Neural cell (in vitro differentiated cells): ENCODE data around the gene EDAR. TPM values are rescaled to one million over a fixed set of nuclear protein-coding genes. Genes with fewer than 3 reads are reported as not detected.

Source experiments
- H2AFZ ChIP-seq: fragments of 200-600, 300-800 bp; sonication (generic), shearing (Covaris generic); 2 replicates; pipeline ENCODE4 v1.6.0; 2014; ENCODE audit warnings: low read depth, mild to moderate bottlenecking, antibody characterized with exemption, low read length, moderate library complexity
- H3F3A ChIP-seq: fragments of 200-600 bp; shearing (Covaris generic); 2 replicates; pipeline ENCODE4 v1.6.1; 2016; ENCODE audit warnings: mild to moderate bottlenecking, moderate library complexity, mixed read lengths, antibody characterized with exemption, low read length; ENCODE audit not compliant: insufficient read depth, poor library complexity, severe bottlenecking
- H3K27ac ChIP-seq: fragments of 200-600, 300-800 bp; sonication (generic), shearing (Covaris generic); 2 replicates; pipeline ENCODE4 v1.5.1; 2014; ENCODE audit warnings: mild to moderate bottlenecking, low read length, moderate library complexity
- H3K27me3 ChIP-seq: fragments of 300-800, 200-600 bp; sonication (generic), shearing (Covaris generic); 2 replicates; pipeline ENCODE4 v1.6.0; 2014; ENCODE audit warnings: mild to moderate bottlenecking, low read depth, low read length, moderate library complexity; ENCODE audit not compliant: insufficient read depth
- H3K36me3 ChIP-seq: fragments of 300-800, 200-600 bp; sonication (generic), shearing (Covaris generic); 2 replicates; pipeline ENCODE4 v1.5.1; 2014; ENCODE audit warnings: mild to moderate bottlenecking, antibody characterized with exemption, low read length, moderate library complexity; ENCODE audit not compliant: insufficient read depth
- H3K4me2 ChIP-seq: fragments of 300-800, 200-600 bp; sonication (generic), shearing (Covaris generic); 2 replicates; pipeline ENCODE4 v1.6.0; 2014; ENCODE audit warnings: mild to moderate bottlenecking, low read length
- H3K4me3 ChIP-seq: fragments of 300-800, 200-600 bp; sonication (generic), shearing (Covaris generic); 2 replicates; pipeline ENCODE4 v1.5.1; 2014; ENCODE audit warnings: mild to moderate bottlenecking, low read length, moderate library complexity
- H3K79me2 ChIP-seq: fragments of 200-600 bp; shearing (Covaris generic); replicated peaks from 2 replicates; pipeline ENCODE4 v1.6.0; 2014; ENCODE audit warnings: mild to moderate bottlenecking, low read length, moderate library complexity; ENCODE audit not compliant: insufficient read depth
- H3K9ac ChIP-seq: fragments of 300-800, 200-600 bp; sonication (generic), shearing (Covaris generic); 2 replicates; pipeline ENCODE4 v1.6.1; 2016; ENCODE audit warnings: mild to moderate bottlenecking, low read length, mixed read lengths
- H3K9me2 ChIP-seq: fragments of 200-600 bp; shearing (Covaris generic); 2 replicates; pipeline ENCODE4 v1.6.1; 2016; ENCODE audit warnings: mild to moderate bottlenecking, low read length, mixed read lengths; ENCODE audit not compliant: insufficient read depth
- H3K9me3 ChIP-seq: fragments of 200-600, 300-800 bp; sonication (generic), shearing (Covaris generic); 2 replicates; pipeline ENCODE4 v1.6.1; 2016; ENCODE audit warnings: mild to moderate bottlenecking, mixed run types, low read length, moderate library complexity, mixed read lengths
- H4K20me1 ChIP-seq: fragments of 200-600 bp; shearing (Covaris generic); 2 replicates; pipeline ENCODE4 v1.6.1; 2016; ENCODE audit warnings: mild to moderate bottlenecking, mixed run types; ENCODE audit not compliant: insufficient read depth
- CTCF ChIP-seq: fragments of 450-650 bp; IDR thresholded peaks from 2 replicates; pipeline ENCODE4 v1.5.1; 2014; ENCODE audit warnings: antibody characterized with exemption, mild to moderate bottlenecking, moderate library complexity; ENCODE audit not compliant: poor library complexity, severe bottlenecking
- EP300 ChIP-seq: fragments of 450-650 bp; conservative IDR thresholded peaks from 2 replicates; pipeline ENCODE4 v1.6.1; 2014; ENCODE audit warnings: antibody characterized with exemption, mild to moderate bottlenecking, moderate library complexity; ENCODE audit not compliant: poor library complexity, severe bottlenecking
- EZH2 ChIP-seq: fragments of 200-600, 300-800 bp; shearing (Covaris generic), sonication (generic); IDR thresholded peaks from 2 replicates; pipeline ENCODE4 v1.6.1; 2014; ENCODE audit warnings: antibody characterized with exemption, low read length, borderline replicate concordance, mild to moderate bottlenecking; ENCODE audit not compliant: insufficient read depth, poor library complexity, severe bottlenecking
- MXI1 ChIP-seq: fragments of 450-650 bp; conservative IDR thresholded peaks from 2 replicates; pipeline ENCODE4 v1.6.1; 2014; ENCODE audit warnings: antibody characterized with exemption, mild to moderate bottlenecking; ENCODE audit not compliant: poor library complexity, severe bottlenecking
- POLR2AphosphoS5 ChIP-seq: IDR thresholded peaks from 2 replicates; pipeline ENCODE4 v1.6.1; 2012
- RAD21 ChIP-seq: fragments of 450-650 bp; conservative IDR thresholded peaks from 2 replicates; pipeline ENCODE4 v1.6.1; 2014; ENCODE audit warnings: antibody characterized with exemption, mild to moderate bottlenecking, moderate library complexity
- SMC3 ChIP-seq: fragments of 450-650 bp; conservative IDR thresholded peaks from 2 replicates; pipeline ENCODE4 v1.6.1; 2014; ENCODE audit warnings: antibody characterized with exemption, mild to moderate bottlenecking, moderate library complexity; ENCODE audit not compliant: poor library complexity
- TAF1 ChIP-seq: IDR thresholded peaks from 2 replicates; pipeline ENCODE4 v1.6.1; 2012; ENCODE audit warnings: low read depth
- polyA plus RNA-seq: library from polyadenylated mRNA; depleted of rRNA; stranded (reverse); fragments of >200 nt; gene quantifications from 2 replicates; pipeline ENCODE4 v1.2.3, GENCODE V29; 2014
- TF ChIP-seq, protein P1 (sequence below): IDR thresholded peaks from 2 replicates; pipeline ENCODE4 v1.6.1; 2012; ENCODE audit warnings: borderline replicate concordance

Gene EDAR
- polyA plus RNA-seq, 1 donor from 2014 or later, result not detected

GRCh38 chr2:108918941-108919341, 70.1 kb downstream of the EDAR start:
- no peaks in the 10 kb centered on the region for H4K20me1 ChIP-seq
- H3K27me3 ChIP-seq, result no peaks in the 10 kb centered on the region
- no peak overlapping the region for H3K4me3 ChIP-seq
- H2AFZ ChIP-seq, result no peak overlapping the region
- no peak overlapping the region for H3K9ac ChIP-seq
- H3K9me3 ChIP-seq, result no peaks in the 10 kb centered on the region
- no peak overlapping the region for H3K27ac ChIP-seq
- no peaks in the 10 kb centered on the region for H3F3A ChIP-seq
- no peaks in the 10 kb centered on the region for H3K9me2 ChIP-seq
- no peak overlapping the region for H3K4me2 ChIP-seq
- H3K79me2 ChIP-seq, result no peaks in the 10 kb centered on the region
- TF ChIP-seq, protein P1, sequence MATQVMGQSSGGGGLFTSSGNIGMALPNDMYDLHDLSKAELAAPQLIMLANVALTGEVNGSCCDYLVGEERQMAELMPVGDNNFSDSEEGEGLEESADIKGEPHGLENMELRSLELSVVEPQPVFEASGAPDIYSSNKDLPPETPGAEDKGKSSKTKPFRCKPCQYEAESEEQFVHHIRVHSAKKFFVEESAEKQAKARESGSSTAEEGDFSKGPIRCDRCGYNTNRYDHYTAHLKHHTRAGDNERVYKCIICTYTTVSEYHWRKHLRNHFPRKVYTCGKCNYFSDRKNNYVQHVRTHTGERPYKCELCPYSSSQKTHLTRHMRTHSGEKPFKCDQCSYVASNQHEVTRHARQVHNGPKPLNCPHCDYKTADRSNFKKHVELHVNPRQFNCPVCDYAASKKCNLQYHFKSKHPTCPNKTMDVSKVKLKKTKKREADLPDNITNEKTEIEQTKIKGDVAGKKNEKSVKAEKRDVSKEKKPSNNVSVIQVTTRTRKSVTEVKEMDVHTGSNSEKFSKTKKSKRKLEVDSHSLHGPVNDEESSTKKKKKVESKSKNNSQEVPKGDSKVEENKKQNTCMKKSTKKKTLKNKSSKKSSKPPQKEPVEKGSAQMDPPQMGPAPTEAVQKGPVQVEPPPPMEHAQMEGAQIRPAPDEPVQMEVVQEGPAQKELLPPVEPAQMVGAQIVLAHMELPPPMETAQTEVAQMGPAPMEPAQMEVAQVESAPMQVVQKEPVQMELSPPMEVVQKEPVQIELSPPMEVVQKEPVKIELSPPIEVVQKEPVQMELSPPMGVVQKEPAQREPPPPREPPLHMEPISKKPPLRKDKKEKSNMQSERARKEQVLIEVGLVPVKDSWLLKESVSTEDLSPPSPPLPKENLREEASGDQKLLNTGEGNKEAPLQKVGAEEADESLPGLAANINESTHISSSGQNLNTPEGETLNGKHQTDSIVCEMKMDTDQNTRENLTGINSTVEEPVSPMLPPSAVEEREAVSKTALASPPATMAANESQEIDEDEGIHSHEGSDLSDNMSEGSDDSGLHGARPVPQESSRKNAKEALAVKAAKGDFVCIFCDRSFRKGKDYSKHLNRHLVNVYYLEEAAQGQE, result no peak
- no peak for TF ChIP-seq CTCF
- TF ChIP-seq EP300, result no peak
- TF ChIP-seq RAD21, result no peak
- no peak for TF ChIP-seq SMC3
- TF ChIP-seq POLR2AphosphoS5, result no peak
- TF ChIP-seq EZH2, result no peak
- no peak for TF ChIP-seq MXI1
- H3K36me3 ChIP-seq, result no peaks in the 10 kb centered on the region

DNA sequence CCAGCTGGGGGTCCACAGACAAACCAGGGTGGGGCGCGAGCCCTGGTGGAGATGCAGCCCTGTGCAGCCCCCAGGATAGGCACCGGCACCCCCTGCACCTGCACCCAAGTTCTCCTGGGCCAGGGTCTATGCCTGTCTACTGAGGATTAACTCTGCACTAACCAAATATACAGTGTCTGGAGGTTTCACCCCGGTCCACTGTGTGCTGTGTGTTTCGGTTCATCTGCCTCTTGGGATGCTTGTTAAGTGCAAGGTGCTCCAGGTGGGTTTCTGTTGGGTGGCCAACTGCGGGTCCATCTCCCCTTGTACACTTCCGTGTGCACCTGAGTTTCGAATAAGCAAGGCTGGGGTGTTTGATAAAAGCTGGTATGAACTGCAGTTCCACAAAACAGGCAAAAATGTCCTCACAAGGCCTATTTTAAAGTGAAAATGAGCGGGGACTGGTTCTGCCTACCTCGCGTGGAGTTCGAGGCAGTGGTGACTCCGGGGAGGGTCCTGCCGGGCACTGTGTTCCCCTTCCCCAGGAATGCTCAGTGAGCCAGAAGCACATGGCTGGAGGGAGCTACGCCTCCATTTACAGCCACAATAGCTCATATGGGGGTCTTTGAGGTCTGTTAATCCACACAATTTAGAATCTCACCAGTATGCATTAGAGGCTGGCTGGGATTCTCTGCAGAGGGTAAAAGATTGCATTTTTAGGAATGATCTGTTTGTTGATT, 70.7 kb downstream of the EDAR start:
- Histone ChIP-seq H3K9me3 (no peaks in the 10 kb centered on the region), H3K27ac (no peak overlapping the region), H2AFZ (no peak overlapping the region), H4K20me1 (no peaks in the 10 kb centered on the region), H3K4me3 (no peak overlapping the region), H3K9ac (no peak overlapping the region), H3K36me3 (no peaks in the 10 kb centered on the region), H3K27me3 (no peaks in the 10 kb centered on the region), H3K9me2 (no peaks in the 10 kb centered on the region), H3K79me2 (no peaks in the 10 kb centered on the region), H3K4me2 (no peak overlapping the region), H3F3A (no peaks in the 10 kb centered on the region)
- TF ChIP-seq RAD21, result no peak
- no peak for TF ChIP-seq SMC3
- TF ChIP-seq POLR2AphosphoS5, result no peak
- no peak for TF ChIP-seq EZH2
- TF ChIP-seq, protein P1, result no peak
- no peak for TF ChIP-seq TAF1
- TF ChIP-seq EP300, result no peak
- TF ChIP-seq CTCF, result no peak
- no peak for TF ChIP-seq MXI1
